Measurements from ENCODE around the gene ZBTB16.
A peak's percentile ranks its signal among the peaks of the same experiment; 100 is the strongest.

- TF ChIP-seq POLR2A (IDR thresholded peaks at IDR 0.05) (no peak), CTCF (IDR thresholded peaks at IDR 0.05) (no peak), POLR2AphosphoS5 (IDR thresholded peaks at IDR 0.05) (peak in 2 of 4 donors; percentile 7 to 46), EP300 (IDR thresholded peaks at IDR 0.05) (peak in 1 of 4 donors; percentile 34)
These were observed 116.8 kb downstream of the ZBTB16 start for GRCh38 chr11:114176321-114176720.

Measured in sigmoid colon (tissue), 4 donors.